ENCODE results near the gene C10orf88.
A peak's percentile ranks its signal among the peaks of the same experiment; 100 is the strongest.

The C10orf88 gene

GRCh38 chr10:122953902-122954730 is at the start of gene C10orf88:
Gene C10orf88 (minus strand): TSS chr10:122954227. CDS start chr10:122954178, 49 bp downstream.
- DNase-seq (ENCODE audit: low read depth in 2 of 2): peak; percentile 92 to 94

GRCh38 chr10:123001370-123001769 is 47.3 kb upstream of the C10orf88 start:
- DNase-seq (ENCODE audit: low read depth in 2 of 2): no peak

- DNase-seq (ENCODE audit: low read depth in 2 of 2): no peak
Measured at GRCh38 chr10:123000155-123000554, 46.1 kb upstream of the C10orf88 start.

GRCh38 chr10:122999347-122999746 is 45.3 kb upstream of the C10orf88 start:
- no peak for DNase-seq (ENCODE audit: low read depth in 2 of 2)

GRCh38 chr10:122998934-122999333 is 44.9 kb upstream of the C10orf88 start:
- DNase-seq (ENCODE audit: low read depth in 2 of 2): no peak

GRCh38 chr10:122998360-122998917 is 44.4 kb upstream of the C10orf88 start:
- no peak for DNase-seq (ENCODE audit: low read depth in 2 of 2)

GRCh38 chr10:122997864-122998263 is 43.8 kb upstream of the C10orf88 start:
- DNase-seq (ENCODE audit: low read depth in 2 of 2): no peak

GRCh38 chr10:122995936-122996335 is 41.9 kb upstream of the C10orf88 start:
- no peak for DNase-seq (ENCODE audit: low read depth in 2 of 2)

- no peak for DNase-seq (ENCODE audit: low read depth in 2 of 2)
Measured at GRCh38 chr10:122993797-122994336, 39.8 kb upstream of the C10orf88 start.

GRCh38 chr10:122992031-122992585 is 38.1 kb upstream of the C10orf88 start:
- no peak for DNase-seq (ENCODE audit: low read depth in 2 of 2)

GRCh38 chr10:122990278-122990677 is 36.3 kb upstream of the C10orf88 start:
- no peak for DNase-seq (ENCODE audit: low read depth in 2 of 2)

- DNase-seq (ENCODE audit: low read depth in 2 of 2): no peak
Measured at GRCh38 chr10:122988501-122988900, 34.5 kb upstream of the C10orf88 start.

- DNase-seq (ENCODE audit: low read depth in 2 of 2): no peak
Measured at GRCh38 chr10:122986335-122986734, 32.3 kb upstream of the C10orf88 start.

- DNase-seq (ENCODE audit: low read depth in 2 of 2): no peak
Measured at GRCh38 chr10:122984708-122985107, 30.7 kb upstream of the C10orf88 start.

- no peak for DNase-seq (ENCODE audit: low read depth in 2 of 2)
Measured at GRCh38 chr10:122983898-122984297, 29.9 kb upstream of the C10orf88 start.

- DNase-seq (ENCODE audit: low read depth in 2 of 2): no peak
Measured at GRCh38 chr10:122981066-122981464, 27.0 kb upstream of the C10orf88 start.

- DNase-seq (ENCODE audit: low read depth in 2 of 2): peak; percentile 69 to 74
Measured at GRCh38 chr10:122980209-122981065, 26.4 kb upstream of the C10orf88 start, which contains the start of gene PSTK. Gene PSTK (plus strand): TSS chr10:122980401. CDS start chr10:122980480, 79 bp downstream.

GRCh38 chr10:122974543-122975064 is 20.6 kb upstream of the C10orf88 start:
- no peak for DNase-seq (ENCODE audit: low read depth in 2 of 2)

GRCh38 chr10:122974023-122974422 is 20.0 kb upstream of the C10orf88 start:
- no peak for DNase-seq (ENCODE audit: low read depth in 2 of 2)

GRCh38 chr10:122968698-122969097 is 14.7 kb upstream of the C10orf88 start:
- DNase-seq (ENCODE audit: low read depth in 2 of 2): no peak

GRCh38 chr10:122966879-122967278 is 12.9 kb upstream of the C10orf88 start:
- no peak for DNase-seq (ENCODE audit: low read depth in 2 of 2)
